IMR-90 (cell line): ENCODE data around the gene ADARB2. TPM values are rescaled to one million over a fixed set of nuclear protein-coding genes. Genes with fewer than 3 reads are reported as not detected.

ENCODE experiments used
- ATAC-seq: fragments of 200-7000 bp; cut with Tn5 transposase; 2 replicates; pipeline ENCODE4 v1.9.1; 2020; ENCODE audit warnings: low read depth, mild to moderate bottlenecking, moderate library complexity
- BruUV-seq: library from RNA; stranded (reverse); fragments of 400-500 nt; replicated peaks from 2 replicates; lab custom pipeline; 2021; lab: Mats Ljungman, UMichigan
- CTCF ChIA-PET: fragments of 300-600 bp; formaldehyde crosslinking; extraction: SDS; loops from one replicate; lab custom pipeline; 2021; ENCODE audit warnings: antibody characterized with exemption; lab: Yijun Ruan, JAX
- POLR2A ChIA-PET: fragments of 300-600 bp; sonication (Branson Sonifier 250); formaldehyde crosslinking; loops from one replicate; lab custom pipeline; 2022; ENCODE audit warnings: antibody characterized with exemption; ENCODE audit not compliant: unreplicated experiment; lab: Charles Lee
- DNase-seq: peaks from one replicate; pipeline ENCODE4 v3.0.0; 2013
- H2AFZ ChIP-seq: replicated peaks from 2 replicates; pipeline ENCODE3; 2013; ENCODE audit warnings: low read length, mild to moderate bottlenecking; ENCODE audit not compliant: poor library complexity
- H2AK5ac ChIP-seq: 2 replicates; pipeline ENCODE4 v1.6.1; 2013; ENCODE audit warnings: low read depth, low read length, inconsistent platforms
- H2AK9ac ChIP-seq: replicated peaks from 2 replicates; pipeline ENCODE3; 2013; ENCODE audit warnings: mild to moderate bottlenecking, low read depth, low read length, moderate library complexity; ENCODE audit not compliant: poor library complexity
- H2BK120ac ChIP-seq: 2 replicates; pipeline ENCODE4 v1.6.1; 2013; ENCODE audit warnings: low read depth, low read length, inconsistent platforms
- H2BK15ac ChIP-seq: 3 replicates; pipeline ENCODE4 v1.6.1; 2013; ENCODE audit warnings: low read depth, low read length, inconsistent platforms
- H2BK20ac ChIP-seq: 2 replicates; pipeline ENCODE4 v1.6.1; 2013; ENCODE audit warnings: low read depth, mild to moderate bottlenecking, inconsistent platforms, low read length, moderate library complexity
- H2BK5ac ChIP-seq: 2 replicates; pipeline ENCODE4 v1.6.1; 2013; ENCODE audit warnings: mild to moderate bottlenecking, low read depth, low read length, inconsistent platforms; ENCODE audit not compliant: poor library complexity, severe bottlenecking
- H3K14ac ChIP-seq: replicated peaks from 2 replicates; pipeline ENCODE4 v1.6.1; 2013; ENCODE audit warnings: low read depth, low read length, inconsistent platforms
- H3K18ac ChIP-seq: 2 replicates; pipeline ENCODE4 v1.6.1; 2013; ENCODE audit warnings: low read depth, low read length, control low read depth
- H3K23ac ChIP-seq: 2 replicates; pipeline ENCODE4 v1.6.1; 2013; ENCODE audit warnings: low read depth, low read length, inconsistent platforms
- H3K27ac ChIP-seq: 2 replicates; pipeline ENCODE4 v1.5.1; 2013; ENCODE audit warnings: mild to moderate bottlenecking, control low read depth, low read length; ENCODE audit not compliant: insufficient read depth
- H3K27me3 ChIP-seq: 2 replicates; pipeline ENCODE4 v1.6.1; 2013; ENCODE audit warnings: low read length; ENCODE audit not compliant: control insufficient read depth, insufficient read depth
- H3K36me3 ChIP-seq: 2 replicates; pipeline ENCODE4 v1.6.1; 2013; ENCODE audit warnings: low read length, mixed read lengths; ENCODE audit not compliant: control insufficient read depth, insufficient read depth
- H3K4ac ChIP-seq: 2 replicates; pipeline ENCODE4 v1.6.1; 2013; ENCODE audit warnings: low read depth, low read length, inconsistent platforms
- H3K4me1 ChIP-seq: 2 replicates; pipeline ENCODE4 v1.6.1; 2013; ENCODE audit warnings: low read length, mixed read lengths; ENCODE audit not compliant: control insufficient read depth, insufficient read depth
- H3K4me2 ChIP-seq: 2 replicates; pipeline ENCODE4 v1.6.1; 2013; ENCODE audit warnings: low read depth, mild to moderate bottlenecking, control low read depth, low read length, moderate library complexity
- H3K4me3 ChIP-seq: 2 replicates; pipeline ENCODE4 v1.5.1; 2013; ENCODE audit warnings: low read depth, mild to moderate bottlenecking, control low read depth, low read length, moderate library complexity; ENCODE audit not compliant: insufficient read depth
- H3K56ac ChIP-seq: 2 replicates; pipeline ENCODE4 v1.6.1; 2013; ENCODE audit warnings: low read length, inconsistent platforms; ENCODE audit not compliant: insufficient read depth; ENCODE audit errors: extremely low read depth
- H3K79me1 ChIP-seq, 2 experiments: 2 replicates each; pipeline ENCODE4 v1.6.1; 2013; ENCODE audit warnings: low read length in 2 of 2, inconsistent platforms in 1 of 2, low read depth in 1 of 2
- H3K9ac ChIP-seq: 2 replicates; pipeline ENCODE4 v1.6.1; 2013; ENCODE audit warnings: low read depth, low read length, control low read depth
- H3K9me1 ChIP-seq: 2 replicates; pipeline ENCODE4 v1.6.1; 2013; ENCODE audit warnings: low read length, inconsistent platforms; ENCODE audit not compliant: insufficient read depth
- H3K9me3 ChIP-seq: 2 replicates; pipeline ENCODE4 v1.6.1; 2013; ENCODE audit warnings: low read length; ENCODE audit not compliant: control insufficient read depth, insufficient read depth
- H4K20me1 ChIP-seq: 2 replicates; pipeline ENCODE4 v1.6.1; 2013; ENCODE audit warnings: low read length, inconsistent platforms; ENCODE audit not compliant: insufficient read depth
- H4K5ac ChIP-seq: 2 replicates; pipeline ENCODE4 v1.6.1; 2013; ENCODE audit warnings: mild to moderate bottlenecking, low read depth, low read length, control low read depth
- H4K8ac ChIP-seq, 2 experiments: 2 replicates each; pipeline ENCODE4 v1.6.1; 2013; ENCODE audit warnings: low read depth in 2 of 2, low read length in 2 of 2, control low read depth in 1 of 2, inconsistent platforms in 1 of 2
- H4K91ac ChIP-seq: 2 replicates; pipeline ENCODE4 v1.6.1; 2013; ENCODE audit warnings: low read depth, low read length, inconsistent platforms; ENCODE audit not compliant: insufficient read depth
- BHLHE40 ChIP-seq: fragments of 150-350 bp; IDR thresholded peaks from 2 replicates; pipeline ENCODE4 v1.6.1; 2016; ENCODE audit warnings: mild to moderate bottlenecking, low read depth, low read length
- CTCF ChIP-seq: conservative IDR thresholded peaks from 2 replicates; pipeline ENCODE4 v1.5.1; 2012; ENCODE audit warnings: mild to moderate bottlenecking, low read depth, low read length, improper control_type of control experiment
- MAZ ChIP-seq: IDR thresholded peaks from 2 replicates; pipeline ENCODE4 v1.6.1; 2012; ENCODE audit warnings: low read depth, mild to moderate bottlenecking, low read length, improper control_type of control experiment, moderate library complexity, borderline replicate concordance
- MXI1 ChIP-seq: IDR thresholded peaks from 2 replicates; pipeline ENCODE4 v1.6.1; 2012; ENCODE audit warnings: low read depth, mild to moderate bottlenecking, low read length, moderate library complexity, borderline replicate concordance
- WGBS, 2 experiments: methylation state at CpG; one replicate each; pipeline versions ENCODE4 v1.1.5 to v1.1.7; 2013; ENCODE audit warnings: missing lambda C conversion rate in 2 of 2; ENCODE audit not compliant: insufficient read length in 1 of 2; ENCODE audit errors: extremely low coverage in 2 of 2; 5-methylcytosine and 5-hydroxymethylcytosine counted together
- dilution Hi-C: fragments of 300-500 bp; cut with HindIII; formaldehyde crosslinking; loops from one replicate; pipeline ENCODE4 v1.14.3; 2018; ENCODE audit warnings: low sequenced_read_pairs; ENCODE audit not compliant: unreplicated experiment
- in situ Hi-C: fragments of 300-500 bp; cut with MboI; formaldehyde crosslinking; loops from 3 replicates; pipeline ENCODE4 v1.14.3; 2019; ENCODE audit warnings: low sequenced_read_pairs, inconsistent platforms, mixed read lengths
- intact Hi-C: fragments of 100-400 bp; cut with micrococcal nuclease; formaldehyde crosslinking; loops from 2 replicates; pipeline ENCODE4 v1.10.0; 2022
- polyA plus RNA-seq, 3 experiments: library from polyadenylated mRNA; depleted of rRNA; stranded (reverse); fragments of >200 nt; gene quantifications; 2 replicates each; pipeline ENCODE4 v1.2.3, GENCODE V29; 2012; ENCODE audit warnings: low replicate concordance in 1 of 3
- total RNA-seq: library from RNA; depleted of rRNA; stranded (reverse); fragments of >200 nt; gene quantifications from 2 replicates; pipeline ENCODE4 v1.2.3, GENCODE V29; 2012

ADARB2 gene
- total and polyA plus RNA-seq, 2 of the 4 experiments (the other 2 are of a cell fraction): not detected

- Histone ChIP-seq H3K18ac (no peak overlapping the region), H3K4me3 (no peak overlapping the region), H3K79me1 (no peaks in the 10 kb centered on the region), H2BK20ac (no peak overlapping the region), H3K9me3 (peaks cover 30% of the 10 kb centered on the region), H3K4ac (no peak overlapping the region), H3K27me3 (no peaks in the 10 kb centered on the region), H3K4me2 (no peak overlapping the region), H3K4me1 (no peaks in the 10 kb centered on the region), H2AK9ac (no peak overlapping the region), H2AK5ac (no peak overlapping the region), H3K56ac (no peak overlapping the region), H3K27ac (no peak overlapping the region), H2BK120ac (no peak overlapping the region), H4K5ac (no peak overlapping the region), H4K20me1 (no peaks in the 10 kb centered on the region), H3K23ac (no peak overlapping the region), H2BK15ac (no peak overlapping the region), H3K14ac (no peak overlapping the region), H4K91ac (no peak overlapping the region), H4K8ac (no peak overlapping the region), H3K9me1 (no peaks in the 10 kb centered on the region), H3K9ac (no peak overlapping the region), H2BK5ac (no peak overlapping the region), H2AFZ (no peak overlapping the region), H3K36me3 (no peaks in the 10 kb centered on the region)
- TF ChIP-seq BHLHE40 (no peak), MXI1 (no peak), CTCF (no peak), MAZ (no peak)
- intact Hi-C loops (no loop called here), in situ Hi-C loops (no loop called here), dilution Hi-C loops (no loop called here)
- no TSS peak for BruUV-seq
- ATAC-seq (no peak), DNase-seq (no peak)
- ChIA-PET CTCF (no interaction called here), POLR2A (no interaction called here)
- WGBS, 2 experiments: no CpG with 5 or more reads among the region's 6 CpGs
Observed at GRCh38 chr10:1339396-1339795, 397.9 kb downstream of the ADARB2 start.
